ENCODE measurements around the gene FOXD4L5.
"Not testable (repeated sequence)": the region's sequence is repeated elsewhere in the genome, so short reads cannot be mapped to it uniquely, and the experiment has no call there.

Gene FOXD4L5

GRCh38 chr9:65285109-65285508 lies at the start of gene FOXD4L5:
TSS of gene FOXD4L5 (minus strand) at chr9:65285209. CDS start at chr9:65284377, 832 bp downstream.
- not testable (repeated sequence) for H3K4me3 ChIP-seq (ENCODE audit: low read length)

DNA sequence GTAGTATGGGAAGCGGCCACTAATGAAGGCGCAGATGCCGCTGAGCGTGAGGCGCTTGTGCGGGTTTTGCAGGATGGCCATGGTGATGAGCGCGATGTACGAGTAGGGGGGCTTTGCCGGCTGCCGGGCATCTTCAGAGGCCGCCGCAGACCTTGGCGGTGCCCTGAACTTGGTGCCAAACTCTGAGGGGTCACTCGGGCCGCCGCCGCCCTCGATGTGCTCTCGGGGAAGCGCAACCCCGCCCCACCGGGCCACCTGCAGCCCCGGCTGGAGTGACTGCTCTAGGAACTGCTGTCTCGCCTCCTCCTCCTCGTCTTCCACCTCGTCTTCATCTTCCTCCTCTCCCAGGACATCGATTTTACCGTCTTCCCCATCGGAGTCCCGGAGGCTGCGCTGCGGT lies 1.1 kb downstream of the FOXD4L5 start:
- H3K4me3 ChIP-seq (ENCODE audit: low read length), result not testable (repeated sequence)

- not testable (repeated sequence) for H3K4me3 ChIP-seq (ENCODE audit: low read length)
Observed at GRCh38 chr9:65282976-65283375, 2.0 kb downstream of the FOXD4L5 start.

All from GM08714 (cell line).